Amniotic epithelial cell (primary cell): ENCODE data around the gene DSE.

Source experiments
- DNase-seq: peaks from one replicate; pipeline ENCODE4 v3.0.0-alpha.2; 2010; ENCODE audit warnings: low read depth

The DSE gene

DNA sequence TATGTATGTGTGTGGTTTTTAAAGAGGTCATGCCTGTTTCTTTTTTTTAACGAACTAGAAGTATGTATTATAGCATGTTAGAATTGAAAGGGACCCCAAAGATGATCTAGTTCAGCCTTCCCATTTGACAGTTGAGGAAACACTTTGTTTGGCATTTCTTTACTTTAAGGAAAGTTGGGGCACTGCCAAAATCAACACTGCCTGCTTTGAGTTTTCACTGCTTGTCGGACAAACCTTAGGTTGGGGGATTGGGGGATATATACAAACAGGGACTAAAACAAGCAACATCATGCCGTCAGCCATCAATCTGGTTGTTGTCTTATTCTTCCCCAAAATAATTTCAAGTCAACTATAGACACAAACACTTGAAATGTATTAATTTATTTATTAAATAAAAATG, 76.3 kb downstream of the DSE start:
- DNase-seq = no peak

DNA sequence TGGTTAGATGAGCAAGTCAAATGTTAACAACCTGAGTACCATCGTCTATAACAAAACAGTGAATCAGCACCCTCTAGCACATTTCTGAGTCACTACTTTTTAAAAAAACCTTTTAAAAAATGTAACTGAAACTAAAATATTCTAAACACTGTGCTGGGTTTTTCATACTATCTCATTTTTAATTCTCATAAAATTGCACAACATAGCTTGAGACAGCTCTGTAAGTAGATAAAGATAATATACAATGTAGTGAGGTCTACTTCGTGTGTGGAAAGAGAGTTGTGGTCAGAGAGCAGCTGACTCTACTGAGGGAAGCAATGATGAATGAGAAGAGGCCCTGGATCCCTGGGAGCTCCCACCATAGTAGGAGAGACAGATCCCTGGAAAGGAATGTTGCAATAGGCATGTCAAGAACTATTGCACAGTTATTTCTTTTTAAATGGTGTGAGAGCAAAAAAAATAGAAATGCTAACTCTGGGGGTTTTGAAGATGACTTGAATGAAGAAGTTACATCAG, 76.8 kb downstream of the DSE start:
- peak; percentile 100 for DNase-seq

DNA sequence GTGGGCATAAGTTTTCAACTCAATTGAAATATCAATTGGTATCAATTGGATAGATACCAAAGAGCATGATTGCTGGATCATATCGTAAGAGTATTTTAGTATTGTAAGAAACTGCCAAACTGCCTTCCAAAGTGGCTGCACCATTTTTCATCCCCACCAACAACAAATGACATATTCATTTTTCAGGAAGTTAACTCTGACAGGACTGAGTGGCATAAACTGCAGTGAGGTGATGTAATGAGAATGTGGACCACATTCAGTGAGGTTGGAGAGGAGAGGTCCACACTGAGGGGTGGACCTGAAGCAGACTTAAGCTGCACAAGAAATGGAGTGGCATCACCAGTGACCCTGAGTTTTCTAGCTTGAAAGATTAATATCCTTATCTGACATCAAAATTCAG, 78.8 kb downstream of the DSE start:
- DNase-seq = no peak

DNA sequence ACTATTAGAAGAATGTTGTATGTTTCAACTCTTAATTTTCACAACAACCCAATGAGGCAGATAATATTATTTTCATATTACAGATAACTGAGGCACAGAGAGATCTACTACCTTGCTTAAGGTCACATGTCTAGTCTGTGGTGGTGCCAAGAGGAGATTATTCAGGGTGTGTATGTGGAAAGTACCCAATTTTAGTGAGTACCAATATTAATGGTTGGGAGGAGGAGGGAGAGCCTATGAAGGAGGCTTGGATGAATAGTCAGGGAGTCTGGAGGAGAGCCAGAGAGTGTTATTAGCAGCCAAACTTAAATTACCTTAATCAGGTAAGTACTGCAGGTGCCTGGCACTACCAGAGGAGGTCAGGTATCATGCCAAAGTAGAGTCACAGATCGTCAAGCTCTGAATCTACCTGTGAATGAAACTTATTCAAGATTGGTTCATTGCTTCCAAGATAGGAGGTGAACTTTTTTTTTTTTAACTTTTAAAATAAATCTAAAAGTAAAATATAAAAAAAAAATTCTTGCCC, 79.5 kb downstream of the DSE start:
- no peak for DNase-seq

DNA sequence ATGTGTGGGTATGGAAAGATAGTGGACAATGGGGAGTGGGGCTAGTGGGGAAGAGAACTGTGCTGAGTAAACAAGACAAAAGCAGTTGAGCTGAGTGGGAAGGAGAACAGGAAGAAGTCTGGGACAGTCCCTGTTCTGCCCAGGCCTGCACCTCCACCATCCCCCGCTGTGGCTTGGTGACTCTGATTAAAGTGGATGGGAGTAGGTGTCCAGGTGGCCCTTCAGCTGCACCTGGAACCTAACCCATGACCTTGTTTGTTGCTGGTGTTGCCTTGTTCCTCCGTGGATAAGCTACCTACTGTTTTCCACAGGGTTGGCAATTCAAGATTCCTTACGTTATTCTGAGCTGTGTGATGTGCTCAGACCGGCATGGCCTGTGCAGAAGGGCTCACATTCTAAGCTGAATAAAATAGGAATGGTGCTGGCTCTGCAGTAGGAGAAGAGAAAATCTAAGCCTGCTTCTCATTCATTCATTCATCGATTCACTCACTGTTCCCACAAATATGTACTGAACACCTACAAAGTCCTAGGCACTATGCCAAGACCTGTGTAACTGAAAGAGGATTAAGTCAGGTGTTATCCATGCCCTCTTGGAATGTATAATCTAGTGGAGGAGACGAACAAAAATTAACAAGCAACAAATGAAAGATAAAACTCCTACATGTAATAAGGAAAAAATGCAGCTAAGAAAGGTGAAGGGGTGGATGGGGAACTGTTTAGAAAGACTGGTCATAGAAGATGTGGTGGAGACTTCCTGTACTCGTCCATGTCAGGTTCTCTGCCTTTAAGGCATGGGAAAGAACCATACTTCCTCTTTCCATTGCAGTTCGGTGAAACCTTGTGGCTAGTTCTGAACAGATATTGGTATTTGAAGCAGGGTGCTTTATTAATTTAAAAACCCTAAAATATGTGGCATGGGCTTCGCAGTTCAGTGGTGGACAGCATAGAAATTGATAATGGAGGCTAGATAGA, 80.3 kb downstream of the DSE start:
- DNase-seq = peak; percentile 30

DNA sequence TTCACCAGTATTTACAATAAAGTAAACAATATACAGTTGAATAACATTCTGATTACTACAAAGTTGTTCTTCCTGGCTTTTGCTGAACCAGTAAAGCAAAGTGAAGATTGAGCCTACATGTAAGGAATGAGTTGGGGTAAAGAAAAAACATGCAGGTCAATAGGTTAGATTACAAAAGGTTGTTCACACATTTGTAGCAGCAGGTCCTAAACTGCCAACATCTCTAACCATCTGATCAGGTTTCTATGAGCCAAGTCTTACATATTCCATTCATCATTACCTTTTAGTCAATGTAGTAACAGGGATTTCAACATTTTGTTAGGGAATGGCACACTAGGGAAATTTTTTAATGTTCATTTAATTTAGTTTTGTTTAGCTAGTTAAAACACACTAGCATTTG, 81.2 kb downstream of the DSE start:
- DNase-seq = no peak

DNA sequence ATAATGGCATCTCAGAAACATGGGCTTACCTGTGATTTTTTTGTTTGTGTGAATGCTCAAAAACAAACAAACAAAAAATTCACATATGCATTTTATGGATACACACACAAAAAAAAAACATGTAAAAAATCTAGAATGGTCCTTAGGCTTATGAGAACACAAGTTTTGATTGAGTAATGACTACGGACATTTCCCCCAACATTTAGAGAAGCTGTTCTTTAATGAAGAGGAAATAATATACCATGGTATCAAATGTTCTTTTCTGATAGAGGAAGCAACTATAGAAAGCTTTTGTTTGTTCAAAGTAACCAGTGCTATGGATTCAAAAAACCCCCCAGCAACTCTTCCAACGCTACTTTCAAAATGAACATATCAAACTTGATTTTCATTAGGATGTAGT, 81.8 kb downstream of the DSE start:
- no peak for DNase-seq

DNA sequence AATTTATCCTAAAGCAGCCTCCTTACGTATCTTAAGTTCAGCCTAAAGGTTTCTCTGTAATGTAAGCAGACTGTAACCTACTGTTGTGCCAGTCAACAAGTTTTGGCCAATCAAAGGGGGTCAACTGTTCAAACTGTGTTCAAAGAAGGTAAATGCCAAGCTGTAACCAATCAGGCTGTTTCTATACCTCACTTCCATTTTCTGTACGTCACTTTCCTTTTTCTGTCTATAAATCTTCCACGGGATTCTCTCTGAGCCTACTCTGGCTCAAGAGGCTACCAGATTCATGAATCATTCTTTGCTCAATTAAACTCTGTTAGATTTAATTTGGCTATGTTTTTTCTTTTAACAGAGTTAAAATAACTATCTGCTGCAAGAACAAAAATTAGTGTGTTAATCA, 85.4 kb downstream of the DSE start:
- DNase-seq = no peak

DNA sequence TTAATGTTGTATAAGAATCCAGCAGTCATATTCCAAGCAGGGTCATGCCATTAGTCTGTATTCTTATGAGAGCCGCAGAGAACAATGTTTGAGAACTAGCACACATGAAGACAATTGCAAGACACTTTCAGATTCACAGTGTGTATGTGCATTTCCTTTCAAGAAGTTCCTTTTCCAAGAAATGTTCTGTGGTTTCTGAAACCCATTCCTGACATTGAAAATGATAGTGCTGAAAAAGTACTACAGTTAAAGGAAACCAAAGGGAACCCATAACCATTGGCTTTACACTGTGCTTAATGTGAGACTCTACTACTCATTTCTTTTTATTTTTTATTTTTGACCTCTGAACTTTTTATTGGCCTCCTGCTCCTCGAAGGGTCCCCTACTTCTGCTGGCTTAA, 86.2 kb downstream of the DSE start:
- DNase-seq = no peak

DNA sequence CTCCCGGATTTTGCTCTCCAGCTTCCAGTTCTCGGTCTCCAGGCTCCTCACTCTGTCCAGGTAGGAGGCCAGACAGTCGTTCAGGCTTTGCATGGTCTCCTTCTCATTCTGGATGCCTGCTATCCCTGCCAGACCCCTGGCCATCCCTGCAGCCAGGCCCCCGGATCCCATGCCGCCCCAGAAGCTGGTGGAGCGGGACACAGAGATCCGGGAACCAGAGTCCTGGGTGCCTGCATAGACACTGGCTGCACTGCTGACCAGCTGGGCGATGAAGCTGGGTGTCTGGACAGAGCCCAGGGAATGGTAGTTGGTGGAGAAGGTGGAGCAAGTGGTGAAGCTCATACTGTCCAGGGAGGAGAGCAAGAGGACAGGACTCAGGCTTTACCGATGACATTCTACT, 87.5 kb downstream of the DSE start:
- no peak for DNase-seq

DNA sequence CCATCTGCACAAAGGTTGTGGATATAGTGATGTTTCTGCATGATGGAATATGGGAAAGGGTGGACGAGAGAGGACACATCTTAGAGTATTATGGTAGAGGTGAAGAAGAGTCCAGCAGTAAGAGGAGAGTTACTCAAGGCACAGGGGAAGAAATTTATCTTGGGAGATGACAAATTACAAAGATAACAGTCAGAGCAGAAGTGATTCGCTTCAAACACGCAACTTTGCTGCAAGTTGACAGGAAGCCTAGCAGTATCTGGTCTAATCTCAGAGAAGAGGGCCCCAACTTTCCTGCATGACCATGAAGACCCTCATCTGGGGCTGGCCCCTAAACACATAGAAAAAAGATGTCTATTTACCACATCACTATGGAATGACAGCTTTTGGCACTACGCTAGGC, 89.2 kb downstream of the DSE start:
- peak; percentile 62 for DNase-seq

DNA sequence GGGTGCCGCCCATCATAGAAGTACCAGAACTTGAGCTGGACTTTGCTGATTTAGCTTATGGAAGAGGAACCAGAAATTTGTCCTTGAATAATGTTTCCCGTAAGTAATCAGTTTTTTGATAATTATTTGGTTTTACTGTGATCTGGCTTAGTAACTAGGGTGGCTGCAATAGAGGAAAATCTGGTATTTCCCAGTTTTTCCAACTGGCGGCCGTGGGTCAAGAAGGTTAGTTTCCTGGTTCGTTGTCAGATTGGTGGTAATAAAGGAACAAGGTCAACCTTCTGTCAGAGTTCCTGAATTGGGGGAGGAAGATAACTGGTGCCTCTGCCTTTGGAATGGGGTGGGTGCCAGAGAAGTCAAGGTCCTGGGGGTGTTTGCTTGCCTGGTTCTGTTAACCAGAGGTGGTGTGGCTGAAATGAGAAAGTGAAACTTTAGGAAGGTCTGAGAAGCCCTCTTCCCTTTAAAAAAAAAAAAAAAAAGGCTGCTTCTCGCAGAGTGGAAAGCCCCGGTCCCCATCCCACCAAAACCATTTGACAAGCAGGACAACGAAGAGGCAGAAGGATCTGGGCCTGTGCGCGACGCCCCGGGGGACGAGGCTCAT, 90.7 kb downstream of the DSE start, which contains the start of gene CALHM6:
Gene CALHM6 (plus strand): TSS at position 45 of the 601 bp plus-strand sequence. CDS start 555 bp downstream, at position 600.
- DNase-seq = no peak

DNA sequence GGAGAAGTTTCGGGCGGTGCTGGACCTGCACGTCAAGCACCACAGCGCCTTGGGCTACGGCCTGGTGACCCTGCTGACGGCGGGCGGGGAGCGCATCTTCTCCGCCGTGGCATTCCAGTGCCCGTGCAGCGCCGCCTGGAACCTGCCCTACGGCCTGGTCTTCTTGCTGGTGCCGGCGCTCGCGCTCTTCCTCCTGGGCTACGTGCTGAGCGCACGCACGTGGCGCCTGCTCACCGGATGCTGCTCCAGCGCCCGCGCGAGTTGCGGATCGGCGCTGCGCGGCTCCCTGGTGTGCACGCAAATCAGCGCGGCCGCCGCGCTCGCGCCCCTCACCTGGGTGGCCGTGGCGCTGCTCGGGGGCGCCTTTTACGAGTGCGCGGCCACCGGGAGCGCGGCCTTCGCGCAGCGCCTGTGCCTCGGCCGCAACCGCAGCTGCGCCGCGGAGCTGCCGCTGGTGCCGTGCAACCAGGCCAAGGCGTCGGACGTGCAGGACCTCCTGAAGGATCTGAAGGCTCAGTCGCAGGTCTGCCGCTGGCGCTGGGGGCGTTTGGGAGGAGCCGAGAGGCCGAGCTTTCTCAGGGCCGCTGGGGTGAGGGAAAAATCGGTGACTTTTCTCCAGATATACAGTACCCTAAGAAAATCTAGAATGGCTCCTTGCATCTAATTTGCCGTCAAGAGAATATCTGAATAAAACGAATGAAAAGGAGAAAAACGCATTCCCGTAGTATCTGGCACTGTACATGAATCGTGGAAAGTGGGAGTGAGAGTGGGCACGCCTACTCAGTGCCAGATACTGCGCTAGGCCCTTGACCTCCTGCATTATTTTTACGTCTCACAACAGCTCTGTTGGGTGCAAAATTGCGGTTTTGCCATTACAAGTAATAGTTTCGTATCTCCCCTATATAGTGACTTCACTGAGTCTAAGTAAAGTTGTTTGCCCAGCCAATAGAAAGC, 91.5 kb downstream of the DSE start:
- peak; percentile 55 for DNase-seq

DNA sequence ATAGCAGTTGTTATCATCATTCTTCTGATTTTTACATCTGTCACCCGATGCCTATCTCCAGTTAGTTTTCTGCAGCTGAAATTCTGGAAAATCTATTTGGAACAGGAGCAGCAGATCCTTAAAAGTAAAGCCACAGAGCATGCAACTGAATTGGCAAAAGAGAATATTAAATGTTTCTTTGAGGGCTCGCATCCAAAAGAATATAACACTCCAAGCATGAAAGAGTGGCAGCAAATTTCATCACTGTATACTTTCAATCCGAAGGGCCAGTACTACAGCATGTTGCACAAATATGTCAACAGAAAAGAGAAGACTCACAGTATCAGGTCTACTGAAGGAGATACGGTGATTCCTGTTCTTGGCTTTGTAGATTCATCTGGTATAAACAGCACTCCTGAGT, 92.6 kb downstream of the DSE start:
- DNase-seq = no peak

DNA sequence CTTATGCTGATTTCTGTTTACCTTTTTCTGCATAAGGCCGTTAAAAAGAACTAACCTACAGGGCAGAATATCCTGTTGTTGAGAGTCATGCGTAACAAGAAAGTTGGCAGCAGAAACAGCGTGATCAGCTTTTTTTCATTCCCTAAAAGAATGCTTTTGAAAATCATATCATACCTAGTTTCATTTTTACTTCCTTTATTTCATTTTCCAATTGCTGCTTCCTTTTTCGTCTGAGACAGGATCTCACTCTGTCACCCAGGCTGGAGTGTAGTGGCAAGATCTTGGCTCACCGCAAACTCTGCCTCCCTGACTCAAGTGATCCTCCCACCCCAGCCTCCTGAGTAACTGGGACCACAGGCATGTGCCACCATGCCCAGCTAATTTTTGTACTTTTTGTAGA, 94.5 kb downstream of the DSE start:
- DNase-seq = no peak

DNA sequence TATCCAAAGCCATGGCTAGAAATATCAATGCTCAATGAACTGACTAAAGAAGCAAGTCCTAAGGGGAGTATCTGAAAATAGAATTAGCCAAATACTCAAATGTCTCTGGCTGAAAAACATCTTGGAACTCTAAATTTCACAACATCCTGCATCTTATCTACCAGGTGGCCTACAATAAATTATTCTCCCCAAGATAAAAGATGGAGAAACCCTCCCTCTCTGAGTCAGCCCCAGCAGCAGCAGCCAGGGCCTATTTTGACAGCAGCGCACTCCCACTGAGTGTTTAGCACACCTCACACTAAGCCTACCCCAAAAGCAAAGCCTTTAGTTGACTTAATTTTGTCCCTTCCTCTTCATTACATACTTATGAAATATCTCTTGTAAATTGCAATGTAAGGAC, 96.3 kb downstream of the DSE start:
- DNase-seq = peak; percentile 88

DNA sequence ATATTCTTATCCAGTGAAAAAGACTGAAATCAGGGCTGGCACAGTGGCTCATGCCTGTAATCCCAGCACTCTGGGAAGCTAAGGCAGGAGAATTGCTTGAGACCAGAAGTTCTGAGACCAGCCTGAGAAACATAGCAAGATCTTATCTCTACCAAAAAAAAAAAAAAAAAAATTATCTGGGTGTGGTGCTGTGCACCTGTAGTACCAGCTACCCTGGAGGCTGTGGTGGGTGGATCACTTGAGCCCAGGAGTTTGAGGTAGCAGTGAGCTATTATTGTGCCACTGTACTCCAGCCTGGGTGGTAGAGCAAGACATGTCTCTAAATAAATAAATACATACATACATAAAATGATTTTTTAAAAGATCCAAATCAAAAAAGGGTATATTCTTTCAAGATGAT, 96.8 kb downstream of the DSE start:
- DNase-seq = no peak

DNA sequence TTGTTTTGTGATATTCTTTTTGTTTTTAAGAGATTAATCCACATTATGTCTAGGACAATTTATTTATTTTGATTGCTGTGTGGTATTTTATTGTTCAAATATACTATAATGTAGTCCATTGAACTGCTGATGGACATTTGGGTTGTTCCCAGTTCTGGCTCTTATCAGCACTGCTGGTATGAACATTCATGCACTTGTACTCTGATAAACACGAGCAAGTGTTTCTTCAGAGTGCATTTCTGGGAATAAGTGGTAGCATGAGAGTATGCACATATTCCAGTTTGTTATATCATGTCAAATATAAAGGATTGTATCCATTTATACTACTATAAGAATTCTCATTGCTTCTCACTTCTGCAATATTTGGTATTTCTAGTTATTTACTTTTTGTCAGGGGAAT, 97.5 kb downstream of the DSE start:
- DNase-seq = no peak

DNA sequence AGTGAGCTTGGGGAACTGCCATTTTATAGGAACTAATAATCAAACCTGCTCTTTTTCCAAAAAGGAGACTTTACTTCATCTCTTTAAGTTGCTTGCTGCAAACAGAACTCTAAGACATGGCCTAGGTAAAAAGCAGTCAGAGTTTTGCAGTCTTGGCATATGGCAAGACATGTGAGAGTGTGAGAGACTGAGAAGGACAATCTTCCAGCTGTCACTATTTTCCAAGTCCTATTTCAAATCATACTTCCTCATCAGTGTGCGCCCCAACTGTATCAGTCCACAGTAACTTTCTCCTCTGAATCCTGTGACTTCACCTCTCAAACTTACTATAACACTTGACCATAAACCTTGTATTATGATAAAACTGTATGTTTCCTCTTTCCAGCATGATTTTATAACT, 100.8 kb downstream of the DSE start:
- DNase-seq = no peak

DNA sequence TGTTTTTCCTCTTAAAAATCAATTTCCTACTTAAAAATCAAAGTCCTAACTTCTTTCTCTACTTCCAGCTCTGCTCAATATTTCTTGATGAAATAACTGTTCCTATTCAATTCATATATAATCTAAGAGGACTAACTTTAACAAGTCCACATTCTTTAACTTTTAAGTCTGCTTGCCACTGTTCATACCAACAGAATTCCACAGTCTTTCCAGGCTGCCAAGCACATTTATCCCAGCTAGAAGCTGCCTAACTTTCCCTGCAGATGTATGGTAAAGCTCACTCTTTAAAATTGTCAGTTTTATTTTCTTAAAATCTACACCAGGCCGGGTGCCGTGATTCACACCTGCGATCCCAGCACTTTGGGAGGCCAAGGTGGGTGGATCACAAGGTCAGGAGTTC, 102.0 kb downstream of the DSE start:
- no peak for DNase-seq

DNA sequence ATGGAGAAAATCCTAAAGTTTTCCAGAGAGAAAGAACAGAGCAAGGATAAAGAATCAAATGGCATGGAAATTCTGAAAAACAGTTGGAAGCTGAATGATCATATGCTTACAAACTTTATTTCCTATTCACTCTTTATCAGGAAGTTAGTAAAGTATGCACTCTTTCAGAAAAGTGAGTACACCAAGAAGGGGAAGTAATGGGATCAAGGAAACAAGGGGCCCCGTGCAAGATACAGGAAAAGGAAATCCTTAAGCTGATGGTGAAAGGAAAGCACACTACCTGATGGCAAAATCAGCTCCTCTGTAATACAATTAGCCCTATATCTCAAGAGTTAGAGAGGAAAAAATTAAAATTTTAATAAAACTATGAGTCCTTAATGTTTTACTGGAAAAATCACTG, 104.4 kb downstream of the DSE start:
- no peak for DNase-seq
